KMS-11 (cell line): Measurements from ENCODE around the gene RAB43.

Experiments used
- H2AFZ ChIP-seq: fragments of 200-600 bp; sonication (generic); 2 replicates; pipeline ENCODE4 v1.6.1; 2016; ENCODE audit warnings: antibody characterized with exemption, mixed run types, low read depth
- H3K27ac ChIP-seq: fragments of 200-600 bp; sonication (generic); 2 replicates; pipeline ENCODE4 v1.6.1; 2016; ENCODE audit warnings: mild to moderate bottlenecking, mixed run types
- H3K27me3 ChIP-seq: fragments of 200-600 bp; sonication (generic); 2 replicates; pipeline ENCODE4 v1.6.1; 2017; ENCODE audit warnings: mild to moderate bottlenecking, low read depth, mixed run types, moderate library complexity; ENCODE audit not compliant: insufficient read depth
- H3K36me3 ChIP-seq: fragments of 200-600 bp; sonication (generic); 2 replicates; pipeline ENCODE4 v1.6.1; 2017; ENCODE audit warnings: mild to moderate bottlenecking, mixed run types; ENCODE audit not compliant: insufficient read depth
- H3K4me1 ChIP-seq: fragments of 200-600 bp; sonication (generic); 2 replicates; pipeline ENCODE4 v1.6.1; 2016; ENCODE audit warnings: mild to moderate bottlenecking, low read depth, mixed run types; ENCODE audit not compliant: poor library complexity, severe bottlenecking
- H3K4me2 ChIP-seq: fragments of 200-600 bp; sonication (generic); 2 replicates; pipeline ENCODE4 v1.7.0; 2016; ENCODE audit warnings: mild to moderate bottlenecking, mixed run types
- H3K4me3 ChIP-seq: fragments of 200-600 bp; sonication (generic); IDR thresholded peaks from 2 replicates; pipeline ENCODE4 v1.6.1; 2017; ENCODE audit warnings: low read depth, low read length, mixed read lengths; ENCODE audit not compliant: insufficient read depth
- H3K79me2 ChIP-seq: fragments of 200-600 bp; sonication (generic); 2 replicates; pipeline ENCODE4 v1.6.1; 2016; ENCODE audit warnings: low read depth, mixed run types; ENCODE audit not compliant: insufficient read depth
- H3K9ac ChIP-seq: fragments of 200-600 bp; sonication (generic); 2 replicates; pipeline ENCODE4 v1.6.1; 2016; ENCODE audit warnings: mild to moderate bottlenecking, mixed run types
- H4K20me1 ChIP-seq: fragments of 200-600 bp; sonication (generic); 2 replicates; pipeline ENCODE4 v1.6.1; 2016; ENCODE audit warnings: mild to moderate bottlenecking, mixed run types; ENCODE audit not compliant: insufficient read depth
- TF ChIP-seq, protein P1 (sequence below): fragments of 200-600 bp; sonication (generic); conservative IDR thresholded peaks from 2 replicates; pipeline ENCODE4 v1.6.1; 2017; ENCODE audit warnings: low read depth, mild to moderate bottlenecking, antibody characterized with exemption, low read length, moderate library complexity, mixed read lengths

The RAB43 gene

DNA sequence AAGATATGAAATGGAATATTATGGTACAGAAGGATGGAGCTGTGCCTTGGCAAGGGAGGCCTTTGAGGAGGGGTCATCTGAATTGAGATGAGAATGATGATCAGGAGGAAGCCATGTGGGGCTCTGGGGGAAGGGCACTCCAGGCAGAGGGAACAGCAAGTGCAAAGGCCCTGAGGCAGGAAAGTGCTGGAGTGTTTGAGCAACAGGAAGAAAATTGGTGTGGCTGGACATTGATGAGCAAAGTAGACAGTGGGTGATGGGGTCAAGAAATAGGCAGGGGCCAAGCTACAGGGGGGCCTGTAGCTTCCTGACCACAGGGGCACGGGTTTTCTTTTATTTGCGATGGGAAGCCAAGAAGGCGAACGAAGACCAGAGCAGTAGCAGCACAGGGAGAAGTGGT is 64.4 kb downstream of the RAB43 start:
- no peak overlapping the region for H2AFZ ChIP-seq
- H3K79me2 ChIP-seq = no peaks in the 10 kb centered on the region
- H3K36me3 ChIP-seq = no peaks in the 10 kb centered on the region
- no peak overlapping the region for H3K4me2 ChIP-seq
- H3K4me1 ChIP-seq = peaks cover 34% of the 10 kb centered on the region
- H3K27me3 ChIP-seq = no peaks in the 10 kb centered on the region
- TF ChIP-seq, protein P1, sequence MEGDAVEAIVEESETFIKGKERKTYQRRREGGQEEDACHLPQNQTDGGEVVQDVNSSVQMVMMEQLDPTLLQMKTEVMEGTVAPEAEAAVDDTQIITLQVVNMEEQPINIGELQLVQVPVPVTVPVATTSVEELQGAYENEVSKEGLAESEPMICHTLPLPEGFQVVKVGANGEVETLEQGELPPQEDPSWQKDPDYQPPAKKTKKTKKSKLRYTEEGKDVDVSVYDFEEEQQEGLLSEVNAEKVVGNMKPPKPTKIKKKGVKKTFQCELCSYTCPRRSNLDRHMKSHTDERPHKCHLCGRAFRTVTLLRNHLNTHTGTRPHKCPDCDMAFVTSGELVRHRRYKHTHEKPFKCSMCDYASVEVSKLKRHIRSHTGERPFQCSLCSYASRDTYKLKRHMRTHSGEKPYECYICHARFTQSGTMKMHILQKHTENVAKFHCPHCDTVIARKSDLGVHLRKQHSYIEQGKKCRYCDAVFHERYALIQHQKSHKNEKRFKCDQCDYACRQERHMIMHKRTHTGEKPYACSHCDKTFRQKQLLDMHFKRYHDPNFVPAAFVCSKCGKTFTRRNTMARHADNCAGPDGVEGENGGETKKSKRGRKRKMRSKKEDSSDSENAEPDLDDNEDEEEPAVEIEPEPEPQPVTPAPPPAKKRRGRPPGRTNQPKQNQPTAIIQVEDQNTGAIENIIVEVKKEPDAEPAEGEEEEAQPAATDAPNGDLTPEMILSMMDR = no peak
- H3K4me3 ChIP-seq = no peak overlapping the region
- H3K27ac ChIP-seq = no peak overlapping the region
- no peaks in the 10 kb centered on the region for H4K20me1 ChIP-seq
- no peak overlapping the region for H3K9ac ChIP-seq

DNA sequence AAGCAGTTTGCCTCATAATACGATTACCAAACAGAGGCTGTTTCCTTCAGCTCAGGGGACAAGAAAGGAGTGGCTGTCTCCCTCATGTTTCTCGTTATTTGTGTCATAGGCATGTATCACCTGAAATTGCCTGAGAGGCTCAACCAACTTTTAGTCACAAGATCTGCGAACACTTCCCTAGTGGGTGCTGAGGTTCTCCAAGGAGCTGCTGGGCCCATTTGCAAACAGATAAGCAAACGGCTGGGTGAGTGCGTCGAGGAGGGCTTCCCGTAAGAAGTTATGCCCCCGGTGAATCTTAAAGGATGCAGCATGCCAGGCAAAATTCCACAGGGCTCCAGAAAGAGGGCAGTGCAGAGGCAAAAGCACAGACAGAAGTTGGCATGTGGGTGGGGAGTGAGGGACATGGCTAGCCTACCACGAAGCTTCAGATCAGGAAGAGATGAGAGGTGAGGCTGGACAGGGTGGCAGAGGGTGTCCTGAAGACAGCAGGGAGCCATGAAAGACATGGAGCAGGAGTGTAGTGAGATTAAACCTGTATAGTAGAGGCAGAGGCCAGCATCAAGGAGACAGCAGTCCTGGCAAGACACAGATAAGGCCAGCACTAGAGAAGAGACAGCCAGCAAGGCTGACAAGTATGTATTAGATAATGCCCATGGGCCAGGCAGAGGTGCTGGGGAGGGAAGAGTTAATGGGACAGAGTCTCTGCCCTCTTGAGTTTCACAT is 65.0 kb downstream of the RAB43 start:
- H3K9ac ChIP-seq = no peak overlapping the region
- no peaks in the 10 kb centered on the region for H3K79me2 ChIP-seq
- H3K36me3 ChIP-seq = no peaks in the 10 kb centered on the region
- H2AFZ ChIP-seq = no peak overlapping the region
- H3K4me2 ChIP-seq = no peak overlapping the region
- H3K27me3 ChIP-seq = no peaks in the 10 kb centered on the region
- peaks cover 34% of the 10 kb centered on the region for H3K4me1 ChIP-seq
- H3K4me3 ChIP-seq = no peak overlapping the region
- no peaks in the 10 kb centered on the region for H4K20me1 ChIP-seq
- TF ChIP-seq, protein P1 = no peak
- H3K27ac ChIP-seq = no peak overlapping the region

DNA sequence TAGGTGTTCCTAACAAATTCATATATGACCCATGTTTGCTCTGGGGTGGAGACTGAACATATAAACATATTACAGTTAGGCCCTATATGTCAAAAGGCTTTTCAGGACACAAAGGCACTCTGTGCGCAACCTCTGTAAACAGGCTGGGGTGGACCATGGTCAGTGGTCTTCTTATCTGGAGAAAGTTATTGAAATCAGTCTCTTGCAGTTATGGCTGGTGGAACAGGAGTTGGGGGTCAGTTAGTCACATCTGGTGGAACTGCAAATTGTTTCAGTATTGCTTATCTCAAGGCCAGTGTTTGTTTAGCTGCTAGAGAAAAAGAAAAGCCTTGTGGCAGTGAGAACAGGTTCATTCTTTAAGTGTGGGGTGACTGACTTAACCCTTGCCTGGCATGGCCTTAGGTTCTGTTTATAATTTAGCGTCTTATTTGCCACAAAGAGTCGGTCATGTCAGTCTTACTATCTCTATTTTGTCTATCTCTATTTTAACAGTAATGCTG is 66.9 kb downstream of the RAB43 start:
- Histone ChIP-seq H3K36me3 (no peaks in the 10 kb centered on the region), H3K9ac (no peak overlapping the region), H3K4me2 (no peak overlapping the region), H4K20me1 (no peaks in the 10 kb centered on the region), H2AFZ (no peak overlapping the region), H3K4me1 (peaks cover 32% of the 10 kb centered on the region), H3K27ac (no peak overlapping the region), H3K4me3 (no peak overlapping the region), H3K27me3 (no peaks in the 10 kb centered on the region), H3K79me2 (no peaks in the 10 kb centered on the region)
- TF ChIP-seq, protein P1 = no peak

DNA sequence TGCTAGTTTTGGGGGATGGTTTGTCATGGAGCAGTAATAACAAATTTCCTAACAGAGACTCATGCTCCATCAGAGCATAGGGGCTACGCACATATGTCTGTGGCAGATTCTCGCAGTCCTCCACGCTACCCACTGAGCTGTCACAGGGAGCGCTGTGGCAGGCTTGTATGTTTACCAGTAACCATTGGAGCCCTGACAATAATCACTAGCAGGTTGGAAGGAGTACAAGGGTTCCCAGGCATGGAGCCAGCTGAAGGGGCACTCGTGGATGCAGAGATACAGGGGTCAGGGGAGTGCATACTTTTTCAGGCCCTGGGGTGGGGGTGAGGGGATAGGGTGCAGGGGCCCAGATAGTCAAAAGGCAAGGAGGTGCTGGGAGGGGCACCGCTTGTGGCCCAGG is 68.9 kb downstream of the RAB43 start:
- peaks cover 12% of the 10 kb centered on the region for H3K4me1 ChIP-seq
- H3K27me3 ChIP-seq = no peaks in the 10 kb centered on the region
- no peak overlapping the region for H3K27ac ChIP-seq
- no peak overlapping the region for H3K9ac ChIP-seq
- H3K4me2 ChIP-seq = no peak overlapping the region
- H4K20me1 ChIP-seq = no peaks in the 10 kb centered on the region
- H3K79me2 ChIP-seq = no peaks in the 10 kb centered on the region
- H3K4me3 ChIP-seq = no peak overlapping the region
- H2AFZ ChIP-seq = no peak overlapping the region
- no peaks in the 10 kb centered on the region for H3K36me3 ChIP-seq
- TF ChIP-seq, protein P1 = no peak
